ENCODE data around the gene FKBP6.
"Not testable (repeated sequence)": the region's sequence is repeated elsewhere in the genome, so short reads cannot be mapped to it uniquely, and the experiment has no call there.

DNA sequence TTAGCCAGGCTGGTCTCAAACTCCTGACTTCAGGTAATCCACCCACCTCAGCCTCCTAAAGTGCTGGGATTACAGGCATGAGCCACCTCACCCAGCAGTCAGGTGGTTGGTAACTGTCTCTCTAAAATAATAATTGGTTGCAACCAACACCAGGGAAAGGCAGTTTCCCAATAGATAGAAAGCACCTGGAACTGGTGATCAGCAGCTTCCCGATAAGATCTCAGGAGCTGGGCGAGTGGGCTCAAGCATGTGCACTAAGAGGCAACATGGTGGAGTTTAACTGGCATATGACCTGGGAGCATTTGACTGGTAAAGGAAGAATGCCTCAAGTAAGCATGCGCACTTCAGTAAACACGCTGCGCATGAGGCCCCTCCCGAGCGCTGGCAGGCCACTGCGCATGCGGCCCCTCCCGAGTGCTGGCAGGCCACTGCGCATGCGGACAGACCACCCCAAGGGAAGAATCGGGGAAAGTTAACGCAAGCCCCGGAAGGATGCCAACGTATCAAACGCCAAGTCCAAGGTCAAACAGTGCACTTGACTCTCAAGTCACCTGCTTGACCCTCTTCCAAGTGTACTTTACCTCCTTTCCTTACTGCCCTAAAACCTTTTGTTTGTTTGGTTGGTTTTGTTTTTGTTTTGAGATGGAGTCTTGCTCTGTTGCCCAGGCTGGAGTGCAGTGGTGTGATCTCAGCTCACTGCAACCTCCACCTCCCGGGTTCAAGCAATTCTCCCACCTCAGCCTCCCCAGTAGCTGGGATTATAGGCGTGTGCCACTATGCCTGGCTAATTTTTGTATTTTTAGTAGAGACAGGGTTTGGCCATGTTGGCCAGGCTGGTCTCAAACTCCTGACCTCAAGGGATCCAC is 71.5 kb downstream of the FKBP6 start:
- TF ChIP-seq, protein P1, sequence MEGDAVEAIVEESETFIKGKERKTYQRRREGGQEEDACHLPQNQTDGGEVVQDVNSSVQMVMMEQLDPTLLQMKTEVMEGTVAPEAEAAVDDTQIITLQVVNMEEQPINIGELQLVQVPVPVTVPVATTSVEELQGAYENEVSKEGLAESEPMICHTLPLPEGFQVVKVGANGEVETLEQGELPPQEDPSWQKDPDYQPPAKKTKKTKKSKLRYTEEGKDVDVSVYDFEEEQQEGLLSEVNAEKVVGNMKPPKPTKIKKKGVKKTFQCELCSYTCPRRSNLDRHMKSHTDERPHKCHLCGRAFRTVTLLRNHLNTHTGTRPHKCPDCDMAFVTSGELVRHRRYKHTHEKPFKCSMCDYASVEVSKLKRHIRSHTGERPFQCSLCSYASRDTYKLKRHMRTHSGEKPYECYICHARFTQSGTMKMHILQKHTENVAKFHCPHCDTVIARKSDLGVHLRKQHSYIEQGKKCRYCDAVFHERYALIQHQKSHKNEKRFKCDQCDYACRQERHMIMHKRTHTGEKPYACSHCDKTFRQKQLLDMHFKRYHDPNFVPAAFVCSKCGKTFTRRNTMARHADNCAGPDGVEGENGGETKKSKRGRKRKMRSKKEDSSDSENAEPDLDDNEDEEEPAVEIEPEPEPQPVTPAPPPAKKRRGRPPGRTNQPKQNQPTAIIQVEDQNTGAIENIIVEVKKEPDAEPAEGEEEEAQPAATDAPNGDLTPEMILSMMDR (IDR thresholded peaks at IDR 0.05) = not testable (repeated sequence)
- TF ChIP-seq POLR2A (IDR thresholded peaks at IDR 0.05) = not testable (repeated sequence)
